Measurements from ENCODE around the gene SNX25. TPM values are rescaled to one million over a fixed set of nuclear protein-coding genes. Genes with fewer than 3 reads are reported as not detected.

Gene SNX25
- total and polyA plus RNA-seq, 2 experiments from 2014 or later, result 6.9 to 25.0 TPM

DNA sequence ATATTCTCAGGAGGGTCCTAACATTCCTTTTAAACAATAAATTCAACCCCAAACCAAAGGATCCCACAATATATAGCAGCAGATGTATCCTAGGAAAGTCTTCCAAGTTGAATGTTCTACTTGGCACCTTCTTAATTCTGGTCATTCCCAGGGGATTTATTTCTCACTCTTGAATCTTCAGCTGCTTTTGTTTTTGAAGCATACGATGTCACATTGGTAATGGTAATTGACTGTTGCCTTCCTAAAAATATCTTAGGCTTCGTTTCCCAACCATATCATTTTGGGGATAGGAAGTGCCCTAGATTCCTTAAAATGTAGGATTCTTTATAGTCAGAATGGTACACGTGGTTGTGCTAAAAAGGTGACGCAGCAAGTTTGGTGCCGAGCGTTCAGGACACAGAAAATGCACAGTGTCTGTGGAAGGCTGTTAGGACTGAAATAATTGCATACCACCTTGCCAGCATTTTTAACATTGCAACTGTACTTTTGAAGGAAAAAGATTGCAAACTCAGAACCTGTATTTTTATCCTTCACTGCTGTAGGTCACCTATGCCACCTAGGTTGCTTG, 8.1 kb downstream of the SNX25 start:
- Mint-ChIP-seq H3K27me3 (ENCODE audit: insufficient read depth, low read depth, poor library complexity) (peaks cover 2% of the 10 kb centered on the region), H3K9me3 (no peaks in the 10 kb centered on the region; the same call in 2 of the 3 replicates), H3K27ac (peak overlapping the region; percentile 76), H3K36me3 (ENCODE audit: low read depth) (no peaks in the 10 kb centered on the region; the same call in 2 of the 3 replicates), H3K4me1 (peaks cover 56% of the 10 kb centered on the region), H3K4me3 (no peak overlapping the region)
- no peak overlapping the region for H3K4me3 ChIP-seq
- H2AFZ ChIP-seq, result no peak overlapping the region
- no peaks in the 10 kb centered on the region for H3F3A ChIP-seq (replicated peaks; ENCODE audit: low read depth)
- no peaks in the 10 kb centered on the region for H3K36me3 ChIP-seq (ENCODE audit: insufficient read depth)
- TF ChIP-seq ETS1 (IDR thresholded peaks at IDR 0.05), result no peak
- TF ChIP-seq NANOG (IDR thresholded peaks at IDR 0.05; ENCODE audit: borderline replicate concordance), result no peak
- no peak for TF ChIP-seq CREB1 (CRISPR knock-in tag; IDR thresholded peaks at IDR 0.05; ENCODE audit: low read depth)
- no peak for TF ChIP-seq EZH2 (IDR thresholded peaks at IDR 0.05; ENCODE audit: low read depth, unreplicated experiment)
- TF ChIP-seq, protein P1, sequence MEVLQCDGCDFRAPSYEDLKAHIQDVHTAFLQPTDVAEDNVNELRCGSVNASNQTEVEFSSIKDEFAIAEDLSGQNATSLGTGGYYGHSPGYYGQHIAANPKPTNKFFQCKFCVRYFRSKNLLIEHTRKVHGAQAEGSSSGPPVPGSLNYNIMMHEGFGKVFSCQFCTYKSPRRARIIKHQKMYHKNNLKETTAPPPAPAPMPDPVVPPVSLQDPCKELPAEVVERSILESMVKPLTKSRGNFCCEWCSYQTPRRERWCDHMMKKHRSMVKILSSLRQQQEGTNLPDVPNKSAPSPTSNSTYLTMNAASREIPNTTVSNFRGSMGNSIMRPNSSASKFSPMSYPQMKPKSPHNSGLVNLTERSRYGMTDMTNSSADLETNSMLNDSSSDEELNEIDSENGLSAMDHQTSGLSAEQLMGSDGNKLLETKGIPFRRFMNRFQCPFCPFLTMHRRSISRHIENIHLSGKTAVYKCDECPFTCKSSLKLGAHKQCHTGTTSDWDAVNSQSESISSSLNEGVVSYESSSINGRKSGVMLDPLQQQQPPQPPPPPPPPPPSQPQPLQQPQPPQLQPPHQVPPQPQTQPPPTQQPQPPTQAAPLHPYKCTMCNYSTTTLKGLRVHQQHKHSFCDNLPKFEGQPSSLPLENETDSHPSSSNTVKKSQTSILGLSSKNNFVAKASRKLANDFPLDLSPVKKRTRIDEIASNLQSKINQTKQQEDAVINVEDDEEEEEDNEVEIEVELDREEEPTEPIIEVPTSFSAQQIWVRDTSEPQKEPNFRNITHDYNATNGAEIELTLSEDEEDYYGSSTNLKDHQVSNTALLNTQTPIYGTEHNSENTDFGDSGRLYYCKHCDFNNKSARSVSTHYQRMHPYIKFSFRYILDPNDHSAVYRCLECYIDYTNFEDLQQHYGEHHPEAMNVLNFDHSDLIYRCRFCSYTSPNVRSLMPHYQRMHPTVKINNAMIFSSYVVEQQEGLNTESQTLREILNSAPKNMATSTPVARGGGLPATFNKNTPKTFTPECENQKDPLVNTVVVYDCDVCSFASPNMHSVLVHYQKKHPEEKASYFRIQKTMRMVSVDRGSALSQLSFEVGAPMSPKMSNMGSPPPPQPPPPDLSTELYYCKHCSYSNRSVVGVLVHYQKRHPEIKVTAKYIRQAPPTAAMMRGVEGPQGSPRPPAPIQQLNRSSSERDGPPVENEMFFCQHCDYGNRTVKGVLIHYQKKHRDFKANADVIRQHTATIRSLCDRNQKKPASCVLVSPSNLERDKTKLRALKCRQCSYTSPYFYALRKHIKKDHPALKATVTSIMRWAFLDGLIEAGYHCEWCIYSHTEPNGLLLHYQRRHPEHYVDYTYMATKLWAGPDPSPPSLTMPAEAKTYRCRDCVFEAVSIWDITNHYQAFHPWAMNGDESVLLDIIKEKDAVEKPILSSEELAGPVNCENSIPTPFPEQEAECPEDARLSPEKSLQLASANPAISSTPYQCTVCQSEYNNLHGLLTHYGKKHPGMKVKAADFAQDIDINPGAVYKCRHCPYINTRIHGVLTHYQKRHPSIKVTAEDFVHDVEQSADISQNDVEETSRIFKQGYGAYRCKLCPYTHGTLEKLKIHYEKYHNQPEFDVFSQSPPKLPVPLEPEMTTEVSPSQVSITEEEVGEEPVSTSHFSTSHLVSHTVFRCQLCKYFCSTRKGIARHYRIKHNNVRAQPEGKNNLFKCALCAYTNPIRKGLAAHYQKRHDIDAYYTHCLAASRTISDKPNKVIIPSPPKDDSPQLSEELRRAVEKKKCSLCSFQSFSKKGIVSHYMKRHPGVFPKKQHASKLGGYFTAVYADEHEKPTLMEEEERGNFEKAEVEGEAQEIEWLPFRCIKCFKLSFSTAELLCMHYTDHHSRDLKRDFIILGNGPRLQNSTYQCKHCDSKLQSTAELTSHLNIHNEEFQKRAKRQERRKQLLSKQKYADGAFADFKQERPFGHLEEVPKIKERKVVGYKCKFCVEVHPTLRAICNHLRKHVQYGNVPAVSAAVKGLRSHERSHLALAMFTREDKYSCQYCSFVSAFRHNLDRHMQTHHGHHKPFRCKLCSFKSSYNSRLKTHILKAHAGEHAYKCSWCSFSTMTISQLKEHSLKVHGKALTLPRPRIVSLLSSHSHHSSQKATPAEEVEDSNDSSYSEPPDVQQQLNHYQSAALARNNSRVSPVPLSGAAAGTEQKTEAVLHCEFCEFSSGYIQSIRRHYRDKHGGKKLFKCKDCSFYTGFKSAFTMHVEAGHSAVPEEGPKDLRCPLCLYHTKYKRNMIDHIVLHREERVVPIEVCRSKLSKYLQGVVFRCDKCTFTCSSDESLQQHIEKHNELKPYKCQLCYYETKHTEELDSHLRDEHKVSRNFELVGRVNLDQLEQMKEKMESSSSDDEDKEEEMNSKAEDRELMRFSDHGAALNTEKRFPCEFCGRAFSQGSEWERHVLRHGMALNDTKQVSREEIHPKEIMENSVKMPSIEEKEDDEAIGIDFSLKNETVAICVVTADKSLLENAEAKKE (CRISPR knock-in tag; IDR thresholded peaks at IDR 0.05), result no peak
- no peak for TF ChIP-seq POLR2AphosphoS5 (IDR thresholded peaks at IDR 0.05; ENCODE audit: low read depth)
- TF ChIP-seq CTCF (conservative IDR thresholded peaks at IDR 0.05; ENCODE audit: low read depth in 2 of 2), result no peak
- no peak for TF ChIP-seq REST (IDR thresholded peaks at IDR 0.05; ENCODE audit: unreplicated experiment)
- no peak for TF ChIP-seq EZH2phosphoT487 (IDR thresholded peaks at IDR 0.05; ENCODE audit: unreplicated experiment)
- no peak for TF ChIP-seq STAT1 (IDR thresholded peaks at IDR 0.05; ENCODE audit: unreplicated experiment)
- TF ChIP-seq ZNF331 (CRISPR knock-in tag; IDR thresholded peaks at IDR 0.05; ENCODE audit: low read depth), result no peak
- H4K20me1 ChIP-seq (replicated peaks; ENCODE audit: insufficient read depth), result peaks cover 2% of the 10 kb centered on the region; the same call in 1 of the 2 replicates
- ATAC-seq, result no peak
- H3K79me2 ChIP-seq (replicated peaks; ENCODE audit: insufficient read depth), result peaks cover 82% of the 10 kb centered on the region
- H3K27me3 ChIP-seq (ENCODE audit: insufficient read depth), result 0 out of 2 replicates have a peak, but pooled peaks cover 2% of the 10 kb centered on the region
- H3K4me1 ChIP-seq (ENCODE audit: insufficient read depth), result peaks cover 51% of the 10 kb centered on the region
- no peak for DNase-seq (ENCODE audit: low spot score)
- H3K9me2 ChIP-seq (ENCODE audit: insufficient read depth), result no peaks in the 10 kb centered on the region
- no peak overlapping the region for H3K4me2 ChIP-seq
- H3K27ac ChIP-seq (ENCODE audit: low read depth), result no peak overlapping the region

All from GM23338 (cell line).